Erythroblast (primary cell): ENCODE data around the gene METTL9.
"Not testable (repeated sequence)": the region's sequence is repeated elsewhere in the genome, so short reads cannot be mapped to it uniquely, and the experiment has no call there.

Source experiments
- DNase-seq, 2 experiments: peaks; one replicate each; lab custom pipeline; 2025; lab: John Stamatoyannopoulos, UW
- GATA1 ChIP-seq: IDR thresholded peaks from 2 replicates; pipeline ENCODE4 v1.6.1; 2011; ENCODE audit warnings: low read depth, mild to moderate bottlenecking, control low read depth, low read length, moderate library complexity
- POLR2A ChIP-seq: IDR thresholded peaks from 2 replicates; pipeline ENCODE4 v1.6.1; 2011; ENCODE audit warnings: mild to moderate bottlenecking, low read length

Gene METTL9

DNA sequence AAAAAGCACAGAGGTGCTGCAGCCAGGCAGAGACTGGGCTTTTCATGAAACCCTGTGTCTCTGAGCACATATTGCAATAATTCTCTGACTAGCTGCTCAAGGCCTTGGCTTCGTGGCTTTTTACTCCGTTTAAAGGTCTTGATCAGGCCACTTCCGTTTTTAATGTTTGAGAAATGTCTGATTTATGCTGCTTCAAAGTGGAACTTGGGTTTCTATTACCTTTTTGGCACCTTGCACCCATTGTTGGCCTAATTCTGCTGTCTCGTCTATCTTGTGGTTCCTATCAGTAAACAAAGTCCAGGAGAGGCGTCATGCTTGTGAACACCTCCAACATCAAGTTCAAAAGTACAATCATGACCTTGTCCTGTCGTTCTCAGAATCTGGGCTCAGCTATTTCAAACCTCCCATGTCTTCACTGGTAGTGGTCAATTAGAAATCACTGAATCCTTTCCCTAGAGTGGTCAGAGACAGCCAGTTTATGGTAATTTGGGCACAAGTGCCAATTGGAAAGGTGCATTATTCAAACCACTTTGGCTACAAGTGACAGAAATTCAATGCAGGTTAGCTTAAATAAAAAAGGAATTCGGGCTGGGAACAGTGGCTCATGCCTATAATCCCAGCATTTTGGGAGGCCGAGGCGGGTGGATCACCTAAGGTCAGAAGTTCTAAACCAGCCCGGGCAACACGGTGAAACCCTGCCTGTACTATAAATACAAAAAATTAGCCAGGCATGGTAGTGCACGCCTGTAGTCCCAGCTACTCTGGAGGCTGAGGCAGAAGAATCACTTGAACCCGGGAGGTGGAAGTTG lies 33.3 kb upstream of the METTL9 start:
- TF ChIP-seq GATA1 (no peak), POLR2A (no peak)
- DNase-seq, result no peak

DNA sequence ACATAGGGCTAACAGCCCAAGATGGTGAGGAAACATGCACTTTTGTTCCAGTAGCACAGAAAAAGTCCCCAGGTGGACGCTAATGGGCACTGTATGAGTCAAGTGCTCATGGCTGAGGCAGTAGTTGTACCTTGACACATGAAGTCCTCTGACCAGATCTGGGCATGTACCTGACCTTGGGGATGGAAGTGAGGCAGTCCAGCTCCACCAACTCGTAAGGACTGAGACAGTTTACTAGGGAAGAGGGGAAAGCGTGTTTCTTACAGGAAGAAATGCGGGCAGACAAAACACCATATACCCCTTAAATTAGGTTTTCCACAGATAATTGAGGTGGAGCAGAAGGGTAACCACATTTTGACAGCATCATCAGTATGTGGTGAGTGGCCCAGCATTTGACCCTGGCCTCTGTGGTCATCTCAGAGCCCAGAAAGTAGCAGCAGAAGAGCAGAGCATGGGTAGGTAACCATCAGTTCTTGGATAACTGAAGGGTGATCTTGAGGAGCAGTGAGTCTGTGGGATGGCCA lies 32.4 kb upstream of the METTL9 start:
- no peak for TF ChIP-seq POLR2A
- no peak for TF ChIP-seq GATA1
- no peak for DNase-seq

GRCh38 chr16:21567496-21567895 lies 31.9 kb upstream of the METTL9 start:
- not testable (repeated sequence) for DNase-seq

GRCh38 chr16:21568502-21569189 lies 30.7 kb upstream of the METTL9 start:
- TF ChIP-seq POLR2A (no peak), GATA1 (no peak)
- DNase-seq, result no peak

DNA sequence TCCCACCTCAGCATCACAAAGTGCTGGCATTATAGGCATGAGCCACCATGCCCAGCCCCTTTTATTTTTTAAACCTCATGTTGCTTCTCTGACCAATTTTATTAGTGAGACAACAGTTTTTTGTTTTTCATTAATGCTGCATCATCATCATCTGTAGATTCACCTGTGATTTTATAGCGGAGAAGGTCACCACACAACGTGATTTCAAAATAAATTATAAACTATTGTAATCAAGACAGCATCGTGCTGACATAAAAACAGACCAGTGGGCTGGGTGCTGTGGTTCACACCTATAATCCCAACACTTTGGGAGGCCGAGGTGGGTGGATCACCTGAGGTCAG lies 28.7 kb upstream of the METTL9 start:
- TF ChIP-seq POLR2A, result no peak
- TF ChIP-seq GATA1, result no peak
- DNase-seq, result no peak

- DNase-seq, result not testable (repeated sequence)
Observed at GRCh38 chr16:21573506-21573905, 25.9 kb upstream of the METTL9 start.

DNA sequence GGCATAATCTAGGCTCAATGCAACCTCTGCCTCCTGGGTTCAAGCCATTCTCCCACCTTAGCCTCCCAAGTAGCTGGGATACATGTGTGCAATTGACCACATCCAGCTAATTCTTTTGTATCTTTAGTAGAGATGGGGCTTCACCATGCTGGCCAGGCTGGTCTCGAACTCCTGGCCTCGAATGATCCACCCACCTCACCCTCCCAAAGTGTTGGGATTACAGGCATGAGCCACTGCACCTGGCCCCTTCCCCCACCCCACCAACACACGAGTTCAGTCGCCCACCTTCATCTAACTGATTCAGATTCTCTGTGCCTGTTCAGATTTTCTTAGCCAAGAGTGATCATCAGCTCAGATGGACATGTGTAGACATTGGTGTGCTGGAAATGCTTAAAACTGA lies 25.0 kb upstream of the METTL9 start:
- DNase-seq, result no peak
- no peak for TF ChIP-seq POLR2A
- no peak for TF ChIP-seq GATA1

- DNase-seq, result not testable (repeated sequence)
Observed at GRCh38 chr16:21576323-21576722, 23.1 kb upstream of the METTL9 start.

GRCh38 chr16:21577487-21577886 lies 21.9 kb upstream of the METTL9 start:
- not testable (repeated sequence) for DNase-seq

DNA sequence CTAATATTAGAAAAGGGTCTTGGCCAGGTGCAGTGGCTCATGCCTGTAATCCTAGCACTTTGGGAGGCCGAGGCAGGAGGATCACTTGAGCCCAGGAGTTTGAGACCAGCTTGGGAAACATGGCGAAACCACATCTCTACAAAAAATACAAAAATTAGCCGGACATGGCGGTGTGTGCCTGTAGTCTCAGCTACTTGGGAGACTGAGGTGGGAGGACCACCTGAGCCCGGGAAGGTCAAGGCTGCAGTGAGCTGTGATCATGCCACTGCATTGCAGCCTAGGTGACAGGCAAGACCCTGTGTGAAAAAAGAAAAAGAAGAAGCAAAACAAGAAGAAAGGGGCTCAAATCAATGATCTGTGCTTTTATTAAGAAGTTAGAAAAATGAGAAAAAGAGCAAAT lies 21.1 kb upstream of the METTL9 start:
- not testable (repeated sequence) for DNase-seq

- DNase-seq, result not testable (repeated sequence)
Observed at GRCh38 chr16:21580131-21580530, 19.2 kb upstream of the METTL9 start.

DNA sequence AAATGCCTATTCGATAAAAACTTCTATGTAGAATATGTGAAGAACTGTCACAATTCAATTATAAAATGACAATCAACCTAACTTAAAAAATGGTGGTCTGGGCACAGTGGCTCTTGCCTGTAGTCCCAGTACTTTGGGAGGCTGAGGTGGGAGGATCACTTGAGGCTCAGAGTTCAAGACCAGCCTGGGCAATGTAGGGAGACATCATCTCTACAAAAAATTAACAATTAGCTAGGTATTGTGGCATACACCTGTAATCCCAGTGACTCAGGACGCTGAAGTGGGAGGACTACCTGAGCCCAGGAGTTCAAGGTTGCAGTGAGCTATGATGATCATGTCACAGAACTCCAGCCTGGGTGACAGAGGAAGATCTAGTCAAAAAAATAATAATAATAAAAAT lies 18.6 kb upstream of the METTL9 start:
- TF ChIP-seq GATA1 (no peak), POLR2A (no peak)
- no peak for DNase-seq

- no peak for DNase-seq
- TF ChIP-seq GATA1 (no peak), POLR2A (no peak)
Observed at GRCh38 chr16:21584817-21585216, 14.6 kb upstream of the METTL9 start.

DNA sequence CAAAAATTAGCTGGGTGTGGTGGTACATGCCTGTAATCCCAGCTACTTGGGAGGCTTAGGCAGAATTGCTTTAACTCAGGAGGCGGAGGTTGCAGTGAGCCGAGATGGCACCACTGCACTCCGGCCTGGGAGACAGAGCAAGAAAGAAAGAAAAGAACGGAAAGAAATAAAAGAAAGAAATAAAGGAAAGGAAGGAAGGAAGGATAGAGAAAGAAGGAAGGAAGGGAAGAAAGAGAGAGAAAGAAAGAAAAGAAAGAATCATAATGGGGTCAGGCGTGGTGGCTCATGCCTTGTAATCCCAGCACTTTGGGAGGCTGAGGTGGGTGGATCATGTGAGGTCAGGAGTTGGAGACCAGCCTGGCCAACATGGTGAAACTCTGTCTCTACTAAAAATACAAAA lies 10.8 kb upstream of the METTL9 start:
- DNase-seq, result not testable (repeated sequence)

- TF ChIP-seq POLR2A, result no peak
- no peak for TF ChIP-seq GATA1
- no peak for DNase-seq
Observed at GRCh38 chr16:21589551-21589950, 9.8 kb upstream of the METTL9 start.

DNA sequence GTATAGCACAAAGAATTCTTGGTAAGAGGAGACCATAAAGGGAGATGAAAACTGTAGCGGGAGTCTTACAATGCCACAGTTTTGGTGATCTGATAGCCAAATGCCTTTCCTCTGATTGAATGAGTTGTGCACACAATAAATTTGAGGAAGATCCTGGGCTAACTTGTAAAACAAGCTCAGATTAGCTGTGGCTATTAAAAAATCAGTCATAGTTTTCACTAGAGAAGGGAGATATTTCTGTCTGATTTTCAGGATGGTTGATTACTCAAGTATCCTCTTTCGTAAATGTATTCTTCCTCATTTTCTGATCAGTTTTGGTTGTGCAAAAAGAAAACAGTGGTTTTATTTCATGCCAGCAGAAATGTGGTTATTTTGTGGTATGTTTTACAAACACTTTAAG lies 9.1 kb upstream of the METTL9 start:
- DNase-seq, result no peak
- TF ChIP-seq GATA1, result no peak
- TF ChIP-seq POLR2A, result no peak

- no peak for TF ChIP-seq GATA1
- TF ChIP-seq POLR2A, result no peak
- no peak for DNase-seq
Observed at GRCh38 chr16:21590796-21591195, 8.6 kb upstream of the METTL9 start.
